GM19324 (cell line): ENCODE results near the gene MAML3.

Experiments used
- ATAC-seq: cut with Tn5 transposase; IDR thresholded peaks from one replicate; pipeline ENCODE4 v1.9.1; 2021; ENCODE audit warnings: mild to moderate bottlenecking, moderate library complexity; ENCODE audit not compliant: unreplicated experiment, low FRiP score

MAML3 gene

GRCh38 chr4:139943277-139943676, 210.7 kb downstream of the MAML3 start:
- ATAC-seq = no peak

- no peak for ATAC-seq
These were observed 211.7 kb downstream of the MAML3 start for GRCh38 chr4:139942241-139942640.

GRCh38 chr4:139940600-139940999, 213.4 kb downstream of the MAML3 start:
- no peak for ATAC-seq

GRCh38 chr4:139938414-139938813, 215.6 kb downstream of the MAML3 start:
- no peak for ATAC-seq

GRCh38 chr4:139935911-139936310, 218.1 kb downstream of the MAML3 start:
- ATAC-seq = no peak

- ATAC-seq = no peak
These were observed 219.2 kb downstream of the MAML3 start for GRCh38 chr4:139934708-139935195.

- ATAC-seq = no peak
These were observed 219.8 kb downstream of the MAML3 start for GRCh38 chr4:139934057-139934707.

- no peak for ATAC-seq
These were observed 220.4 kb downstream of the MAML3 start for GRCh38 chr4:139933541-139933940.

GRCh38 chr4:139933104-139933503, 220.9 kb downstream of the MAML3 start:
- ATAC-seq = no peak

GRCh38 chr4:139924782-139925181, 229.2 kb downstream of the MAML3 start:
- ATAC-seq = no peak

GRCh38 chr4:139922406-139923024, 231.5 kb downstream of the MAML3 start:
- no peak for ATAC-seq

GRCh38 chr4:139921429-139922184, 232.4 kb downstream of the MAML3 start:
- ATAC-seq = no peak

- ATAC-seq = no peak
These were observed 233.4 kb downstream of the MAML3 start for GRCh38 chr4:139920486-139921002.

GRCh38 chr4:139919521-139919920, 234.5 kb downstream of the MAML3 start:
- no peak for ATAC-seq

GRCh38 chr4:139919004-139919403, 235.0 kb downstream of the MAML3 start:
- no peak for ATAC-seq

GRCh38 chr4:139918591-139918990, 235.4 kb downstream of the MAML3 start:
- ATAC-seq = no peak

- no peak for ATAC-seq
These were observed 236.1 kb downstream of the MAML3 start for GRCh38 chr4:139917896-139918295.

GRCh38 chr4:139916041-139916440, 237.9 kb downstream of the MAML3 start:
- ATAC-seq = no peak

- no peak for ATAC-seq
These were observed 238.9 kb downstream of the MAML3 start for GRCh38 chr4:139915037-139915436.

GRCh38 chr4:139913995-139914598, 239.9 kb downstream of the MAML3 start:
- no peak for ATAC-seq
